Measurements from ENCODE around the gene TMEM245.

DNA sequence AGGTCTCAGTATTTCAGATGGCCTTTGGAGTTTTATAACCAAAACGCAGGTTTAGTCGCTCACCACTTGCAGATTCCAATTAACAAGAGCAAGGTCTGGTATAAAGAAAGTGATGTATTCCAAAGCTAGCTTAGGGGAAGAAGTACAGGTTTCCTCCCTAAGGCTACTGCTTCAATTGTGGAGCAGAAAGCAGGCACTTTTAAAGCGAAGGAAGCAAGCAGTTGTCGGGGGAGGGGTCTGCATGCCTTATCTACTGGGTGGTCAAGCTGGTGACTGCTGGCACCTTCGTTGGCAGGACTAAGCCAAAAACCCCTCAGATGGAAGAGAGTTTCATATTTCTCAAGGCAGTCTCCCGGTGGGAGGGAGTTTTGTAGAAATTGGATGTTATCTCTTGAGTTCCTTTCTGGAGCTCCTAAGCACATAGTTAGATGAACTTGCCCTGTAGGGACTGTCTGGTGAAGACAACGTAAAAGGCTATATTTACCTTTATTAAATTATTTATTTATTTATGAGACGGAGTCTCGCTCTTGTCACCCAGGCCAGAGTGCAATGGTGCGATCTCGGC lies 1.6 kb upstream of the TMEM245 start:
- no peak for TF ChIP-seq EZH2 (IDR thresholded peaks at IDR 0.05; ENCODE audit: low read length, missing control alignments)
- TF ChIP-seq, protein P1, sequence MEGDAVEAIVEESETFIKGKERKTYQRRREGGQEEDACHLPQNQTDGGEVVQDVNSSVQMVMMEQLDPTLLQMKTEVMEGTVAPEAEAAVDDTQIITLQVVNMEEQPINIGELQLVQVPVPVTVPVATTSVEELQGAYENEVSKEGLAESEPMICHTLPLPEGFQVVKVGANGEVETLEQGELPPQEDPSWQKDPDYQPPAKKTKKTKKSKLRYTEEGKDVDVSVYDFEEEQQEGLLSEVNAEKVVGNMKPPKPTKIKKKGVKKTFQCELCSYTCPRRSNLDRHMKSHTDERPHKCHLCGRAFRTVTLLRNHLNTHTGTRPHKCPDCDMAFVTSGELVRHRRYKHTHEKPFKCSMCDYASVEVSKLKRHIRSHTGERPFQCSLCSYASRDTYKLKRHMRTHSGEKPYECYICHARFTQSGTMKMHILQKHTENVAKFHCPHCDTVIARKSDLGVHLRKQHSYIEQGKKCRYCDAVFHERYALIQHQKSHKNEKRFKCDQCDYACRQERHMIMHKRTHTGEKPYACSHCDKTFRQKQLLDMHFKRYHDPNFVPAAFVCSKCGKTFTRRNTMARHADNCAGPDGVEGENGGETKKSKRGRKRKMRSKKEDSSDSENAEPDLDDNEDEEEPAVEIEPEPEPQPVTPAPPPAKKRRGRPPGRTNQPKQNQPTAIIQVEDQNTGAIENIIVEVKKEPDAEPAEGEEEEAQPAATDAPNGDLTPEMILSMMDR (conservative IDR thresholded peaks at IDR 0.05 in 1 of 2, IDR thresholded peaks at IDR 0.05 in 1 of 2; ENCODE audit: low read depth in 1 of 2, low read length in 2 of 2) = no peak
